Measurements from ENCODE around the gene COMMD1. TPM values are rescaled to one million over a fixed set of nuclear protein-coding genes. Genes with fewer than 3 reads are reported as not detected.

The COMMD1 gene
- polyA plus RNA-seq, 2 of the 4 experiments (the other 2 are of a cell fraction): 54.1 to 57.3 TPM

- CTCF ChIA-PET: no interaction called here
- ATAC-seq (no peak), FAIRE-seq (no peak), DNase-seq (ENCODE audit: low read depth in 1 of 2, low spot score in 1 of 2) (no peak)
- no peak overlapping the region for H3K4me2 ChIP-seq
- no peak overlapping the region for H3K4me3 ChIP-seq
- WGBS (ENCODE audit: missing lambda C conversion rate): 97% methylated on average over 2 of the region's 2 CpGs
- TF ChIP-seq FOSL2 (IDR thresholded peaks at IDR 0.05) (no peak), FOSL2 (CRISPR knock-in tag; IDR thresholded peaks at IDR 0.05) (no peak), HEYL (CRISPR knock-in tag; IDR thresholded peaks at IDR 0.05) (no peak), FOSB (CRISPR knock-in tag; IDR thresholded peaks at IDR 0.05) (no peak), MAZ (IDR thresholded peaks at IDR 0.05; ENCODE audit: borderline replicate concordance, low read depth, low read length) (no peak), MYC (IDR thresholded peaks at IDR 0.05; ENCODE audit: borderline replicate concordance, low read length) (no peak), ZNF302 (CRISPR knock-in tag; IDR thresholded peaks at IDR 0.05) (no peak), MAX (IDR thresholded peaks at IDR 0.05) (no peak), KDM5A (IDR thresholded peaks at IDR 0.05) (no peak), EHMT2 (IDR thresholded peaks at IDR 0.05; ENCODE audit: low read depth) (no peak), FOXS1 (CRISPR knock-in tag; IDR thresholded peaks at IDR 0.05) (no peak), EP300 (IDR thresholded peaks at IDR 0.05) (no peak), SREBF2 (IDR thresholded peaks at IDR 0.05) (no peak), NR3C1 (IDR thresholded peaks at IDR 0.05) (no peak), KDM1A (IDR thresholded peaks at IDR 0.05; ENCODE audit: low read depth) (no peak), HOXA7 (CRISPR knock-in tag; IDR thresholded peaks at IDR 0.05) (no peak), ELK1 (IDR thresholded peaks at IDR 0.05; ENCODE audit: low read depth, low read length) (no peak), CHD4 (IDR thresholded peaks at IDR 0.05; ENCODE audit: borderline replicate concordance) (no peak)
- POLR2A ChIA-PET: no interaction called here
- H3K27ac ChIP-seq: no peak overlapping the region
- no peaks in the 10 kb centered on the region for H3K9me3 ChIP-seq
- H3K4me1 ChIP-seq: peaks cover 8% of the 10 kb centered on the region; the same call in 1 of the 3 replicates
Measured at GRCh38 chr2:61961231-61961901, 55.9 kb downstream of the COMMD1 start.

GRCh38 chr2:61962095-61962984 lies 56.9 kb downstream of the COMMD1 start:
- ChIA-PET CTCF (no interaction called here), POLR2A (no interaction called here)
- TF ChIP-seq TP53 (CRISPR knock-in tag; IDR thresholded peaks at IDR 0.05) (no peak), RAD21 (conservative IDR thresholded peaks at IDR 0.05 in 1 of 2, IDR thresholded peaks at IDR 0.05 in 1 of 2) (no peak), JUN (IDR thresholded peaks at IDR 0.05) (no peak), HES2 (IDR thresholded peaks at IDR 0.05) (no peak), SREBF2 (IDR thresholded peaks at IDR 0.05) (no peak), ELK1 (IDR thresholded peaks at IDR 0.05; ENCODE audit: low read depth, low read length) (no peak), ESRRA (IDR thresholded peaks at IDR 0.05; ENCODE audit: borderline replicate concordance, low read length) (no peak), EP300 (IDR thresholded peaks at IDR 0.05) (no peak), CBX2 (IDR thresholded peaks at IDR 0.05; ENCODE audit: borderline replicate concordance, low read depth) (no peak), FOXS1 (CRISPR knock-in tag; IDR thresholded peaks at IDR 0.05) (no peak), EHMT2 (IDR thresholded peaks at IDR 0.05; ENCODE audit: low read depth) (no peak), BCL3 (IDR thresholded peaks at IDR 0.05) (no peak), E2F6 (IDR thresholded peaks at IDR 0.05; ENCODE audit: borderline replicate concordance, low read depth) (no peak), HDAC2 (IDR thresholded peaks at IDR 0.05) (no peak), RARB (CRISPR knock-in tag; IDR thresholded peaks at IDR 0.05) (no peak)
- Histone ChIP-seq H3K4me2 (no peak overlapping the region), H3K4me3 (no peak overlapping the region), H3K4me1 (peaks cover 8% of the 10 kb centered on the region; the same call in 1 of the 3 replicates), H3K9me3 (no peaks in the 10 kb centered on the region), H3K27ac (no peak overlapping the region)
- WGBS (ENCODE audit: missing lambda C conversion rate): 70% methylated on average over 5 of the region's 5 CpGs
- DNase-seq (ENCODE audit: low read depth in 1 of 2, low spot score in 1 of 2) (no peak), ATAC-seq (no peak), FAIRE-seq (no peak)
